IMR-90 (cell line): ENCODE results near the gene PZP.

Experiments used
- BHLHE40 ChIP-seq: fragments of 150-350 bp; IDR thresholded peaks from 2 replicates; pipeline ENCODE4 v1.6.1; 2016; ENCODE audit warnings: mild to moderate bottlenecking, low read depth, low read length
- MAFK ChIP-seq: IDR thresholded peaks from 2 replicates; pipeline ENCODE4 v1.6.1; 2012; ENCODE audit warnings: low read depth, low read length, improper control_type of control experiment
- MXI1 ChIP-seq: IDR thresholded peaks from 2 replicates; pipeline ENCODE4 v1.6.1; 2012; ENCODE audit warnings: low read depth, mild to moderate bottlenecking, low read length, moderate library complexity, borderline replicate concordance
- NFE2L2 ChIP-seq: fragments of 150-350 bp; IDR thresholded peaks from 2 replicates; pipeline ENCODE4 v1.6.1; 2016; ENCODE audit warnings: low read depth, mild to moderate bottlenecking, low read length
- POLR2A ChIP-seq: IDR thresholded peaks from 2 replicates; pipeline ENCODE4 v1.6.1; 2012; ENCODE audit warnings: mild to moderate bottlenecking, low read depth, low read length
- RFX5 ChIP-seq: IDR thresholded peaks from 2 replicates; pipeline ENCODE4 v1.8.0; 2012; ENCODE audit warnings: low read depth, mild to moderate bottlenecking, low read length, moderate library complexity
- SMC3 ChIP-seq: fragments of 150-350 bp; IDR thresholded peaks from 2 replicates; pipeline ENCODE4 v1.6.1; 2016; ENCODE audit warnings: low read depth, mild to moderate bottlenecking, antibody characterized with exemption, low read length, moderate library complexity
- TF ChIP-seq, protein P1 (sequence below): conservative IDR thresholded peaks from 2 replicates; pipeline ENCODE4 v1.5.1; 2012; ENCODE audit warnings: mild to moderate bottlenecking, low read depth, low read length, improper control_type of control experiment

DNA sequence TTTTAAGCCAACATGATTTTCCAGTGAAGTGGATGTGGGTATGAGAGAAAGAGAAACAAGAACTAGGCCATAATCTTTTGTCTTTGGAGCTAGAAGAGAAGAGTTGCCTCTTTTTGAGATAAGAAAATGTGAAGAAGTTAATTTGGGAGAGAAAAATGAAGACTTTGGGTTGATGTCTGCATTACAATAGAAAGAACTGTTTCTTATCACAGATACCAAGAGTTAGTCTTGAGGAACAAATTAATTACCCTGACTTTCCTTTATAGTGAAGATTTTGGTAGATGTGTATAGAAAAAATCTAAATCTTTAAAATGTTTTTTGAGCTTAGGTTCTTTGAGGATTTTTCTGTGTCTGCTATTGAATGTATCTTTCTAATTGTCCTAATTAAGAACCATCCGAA, 96.7 kb downstream of the PZP start:
- TF ChIP-seq, protein P1, sequence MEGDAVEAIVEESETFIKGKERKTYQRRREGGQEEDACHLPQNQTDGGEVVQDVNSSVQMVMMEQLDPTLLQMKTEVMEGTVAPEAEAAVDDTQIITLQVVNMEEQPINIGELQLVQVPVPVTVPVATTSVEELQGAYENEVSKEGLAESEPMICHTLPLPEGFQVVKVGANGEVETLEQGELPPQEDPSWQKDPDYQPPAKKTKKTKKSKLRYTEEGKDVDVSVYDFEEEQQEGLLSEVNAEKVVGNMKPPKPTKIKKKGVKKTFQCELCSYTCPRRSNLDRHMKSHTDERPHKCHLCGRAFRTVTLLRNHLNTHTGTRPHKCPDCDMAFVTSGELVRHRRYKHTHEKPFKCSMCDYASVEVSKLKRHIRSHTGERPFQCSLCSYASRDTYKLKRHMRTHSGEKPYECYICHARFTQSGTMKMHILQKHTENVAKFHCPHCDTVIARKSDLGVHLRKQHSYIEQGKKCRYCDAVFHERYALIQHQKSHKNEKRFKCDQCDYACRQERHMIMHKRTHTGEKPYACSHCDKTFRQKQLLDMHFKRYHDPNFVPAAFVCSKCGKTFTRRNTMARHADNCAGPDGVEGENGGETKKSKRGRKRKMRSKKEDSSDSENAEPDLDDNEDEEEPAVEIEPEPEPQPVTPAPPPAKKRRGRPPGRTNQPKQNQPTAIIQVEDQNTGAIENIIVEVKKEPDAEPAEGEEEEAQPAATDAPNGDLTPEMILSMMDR: no peak
- TF ChIP-seq RFX5: no peak
- TF ChIP-seq MAFK: no peak
- no peak for TF ChIP-seq POLR2A
- no peak for TF ChIP-seq MXI1
- TF ChIP-seq NFE2L2: no peak
- TF ChIP-seq BHLHE40: no peak
- TF ChIP-seq SMC3: no peak
